ENCODE data around the gene MCF2L2. TPM values are rescaled to one million over a fixed set of nuclear protein-coding genes. Genes with fewer than 3 reads are reported as not detected.

The MCF2L2 gene
- polyA plus RNA-seq, 1 donor from 2014 or later, result 9.3 TPM

GRCh38 chr3:183369627-183370026 is 58.8 kb downstream of the MCF2L2 start:
- TF ChIP-seq REST (IDR thresholded peaks at IDR 0.05; ENCODE audit: borderline replicate concordance), result no peak
- no peak for TF ChIP-seq TAF1 (IDR thresholded peaks at IDR 0.05; ENCODE audit: low read depth)
- no peak for TF ChIP-seq CTCF (IDR thresholded peaks at IDR 0.05; ENCODE audit: poor library complexity, severe bottlenecking)
- TF ChIP-seq EZH2 (IDR thresholded peaks at IDR 0.05; ENCODE audit: borderline replicate concordance, insufficient read depth, low read length, poor library complexity, severe bottlenecking), result no peak
- TF ChIP-seq RAD21 (conservative IDR thresholded peaks at IDR 0.05), result no peak
- no peak for TF ChIP-seq EP300 (conservative IDR thresholded peaks at IDR 0.05; ENCODE audit: poor library complexity, severe bottlenecking)
- TF ChIP-seq POLR2AphosphoS5 (IDR thresholded peaks at IDR 0.05), result no peak
- TF ChIP-seq SMC3 (conservative IDR thresholded peaks at IDR 0.05; ENCODE audit: poor library complexity), result no peak
- H3K36me3 ChIP-seq (ENCODE audit: insufficient read depth, low read length), result no peaks in the 10 kb centered on the region
- H3K27ac ChIP-seq (ENCODE audit: low read length), result no peak overlapping the region
- no peaks in the 10 kb centered on the region for H3F3A ChIP-seq (ENCODE audit: insufficient read depth, low read length, poor library complexity, severe bottlenecking)
- no peaks in the 10 kb centered on the region for H3K9me2 ChIP-seq (ENCODE audit: insufficient read depth, low read length)
- H3K9me3 ChIP-seq (ENCODE audit: low read length), result no peaks in the 10 kb centered on the region
- H2AFZ ChIP-seq (ENCODE audit: low read depth, low read length), result no peak overlapping the region
- H3K9ac ChIP-seq (ENCODE audit: low read length), result no peak overlapping the region
- H3K79me2 ChIP-seq (replicated peaks; ENCODE audit: insufficient read depth, low read length), result no peaks in the 10 kb centered on the region
- H3K27me3 ChIP-seq (ENCODE audit: insufficient read depth, low read depth, low read length), result no peaks in the 10 kb centered on the region
- no peak overlapping the region for H3K4me3 ChIP-seq (ENCODE audit: low read length)
- no peaks in the 10 kb centered on the region for H4K20me1 ChIP-seq (ENCODE audit: insufficient read depth)
- no peak overlapping the region for H3K4me2 ChIP-seq (ENCODE audit: low read length)

GRCh38 chr3:183369117-183369516 is 59.3 kb downstream of the MCF2L2 start:
- TF ChIP-seq EP300 (conservative IDR thresholded peaks at IDR 0.05; ENCODE audit: poor library complexity, severe bottlenecking), result no peak
- no peak for TF ChIP-seq POLR2AphosphoS5 (IDR thresholded peaks at IDR 0.05)
- TF ChIP-seq MXI1 (conservative IDR thresholded peaks at IDR 0.05; ENCODE audit: poor library complexity, severe bottlenecking), result no peak
- TF ChIP-seq CTCF (IDR thresholded peaks at IDR 0.05; ENCODE audit: poor library complexity, severe bottlenecking), result no peak
- Histone ChIP-seq H3K9ac (ENCODE audit: low read length) (no peak overlapping the region), H3K4me2 (ENCODE audit: low read length) (no peak overlapping the region), H2AFZ (ENCODE audit: low read depth, low read length) (no peak overlapping the region), H3K9me3 (ENCODE audit: low read length) (no peaks in the 10 kb centered on the region), H3K79me2 (replicated peaks; ENCODE audit: insufficient read depth, low read length) (no peaks in the 10 kb centered on the region), H3K9me2 (ENCODE audit: insufficient read depth, low read length) (no peaks in the 10 kb centered on the region), H3K27me3 (ENCODE audit: insufficient read depth, low read depth, low read length) (no peaks in the 10 kb centered on the region), H3K27ac (ENCODE audit: low read length) (no peak overlapping the region), H3K36me3 (ENCODE audit: insufficient read depth, low read length) (no peaks in the 10 kb centered on the region), H3K4me3 (ENCODE audit: low read length) (no peak overlapping the region), H4K20me1 (ENCODE audit: insufficient read depth) (no peaks in the 10 kb centered on the region), H3F3A (ENCODE audit: insufficient read depth, low read length, poor library complexity, severe bottlenecking) (no peaks in the 10 kb centered on the region)
